Left lobe of liver (tissue), 1 donor: Measurements from ENCODE around the gene CD300LB. TPM values are rescaled to one million over a fixed set of nuclear protein-coding genes. Genes with fewer than 3 reads are reported as not detected.

Source experiments
- total RNA-seq: library from RNA; stranded (reverse); gene quantifications from one replicate; pipeline ENCODE4 v1.2.1, GENCODE V29; 2021
- donor health status: DM: no; HTN: yes; CAD: no.

Gene CD300LB
- total RNA-seq, 1 donor from 2014 or later = 0.08 TPM

Other genes with a start within 250 kb of the CD300LB start
- gene KIF19, start 205.2 kb downstream of the CD300LB start, total RNA-seq = 0.58 TPM
- not detected for gene BTBD17, start 169.6 kb downstream of the CD300LB start, total RNA-seq
- gene GPR142, start 164.0 kb downstream of the CD300LB start, total RNA-seq = not detected
- gene GPRC5C, start 99.4 kb downstream of the CD300LB start, total RNA-seq = 243 TPM
- gene CD300A, start 64.8 kb downstream of the CD300LB start, total RNA-seq = 3.8 TPM
- gene CD300C, start 14.6 kb upstream of the CD300LB start, total RNA-seq = 0.50 TPM
- gene CD300H, start 36.0 kb upstream of the CD300LB start, total RNA-seq = not detected
- gene CD300LD, start 60.8 kb upstream of the CD300LB start, total RNA-seq = not detected
- gene CD300E, start 92.3 kb upstream of the CD300LB start, total RNA-seq = 0.08 TPM
- gene CD300LF, start 181.4 kb upstream of the CD300LB start, total RNA-seq = not detected
- 14.0 TPM for gene RAB37, start 205.8 kb upstream of the CD300LB start, total RNA-seq
- gene NHERF1, start 217.2 kb upstream of the CD300LB start, total RNA-seq = 156 TPM
- 21.5 TPM for gene NAT9, start 244.9 kb upstream of the CD300LB start, total RNA-seq